ENCODE data around the gene L1CAM. TPM values are rescaled to one million over a fixed set of nuclear protein-coding genes. Genes with fewer than 3 reads are reported as not detected.
A peak's percentile ranks its signal among the peaks of the same experiment; 100 is the strongest.

Gene L1CAM
- total and polyA plus RNA-seq, 4 experiments from 2014 or later = 0.26 to 1.8 (median 0.80) TPM

GRCh38 chrX:153861151-153861550 lies 24.8 kb downstream of the L1CAM start:
- no peak overlapping the region for H3K4me3 ChIP-seq (ENCODE audit: low read length in 2 of 2)
- Mint-ChIP-seq H3K9me3 (no peaks in the 10 kb centered on the region), H3K4me3 (no peak overlapping the region), H3K27me3 (no peaks in the 10 kb centered on the region), H3K4me1 (peaks cover 0 to 20% (median 5%) of the 10 kb centered on the region in 4 donors), H3K27ac (no peak overlapping the region), H3K36me3 (no peaks in the 10 kb centered on the region)
- H3K27ac ChIP-seq (ENCODE audit: low read depth, low read length) = no peak overlapping the region
- H3K4me1 ChIP-seq (ENCODE audit: insufficient read depth, low read length) = no peaks in the 10 kb centered on the region
- H3K36me3 ChIP-seq (ENCODE audit: insufficient read depth, low read length) = no peaks in the 10 kb centered on the region
- no peaks in the 10 kb centered on the region for H3K9me3 ChIP-seq (ENCODE audit: control insufficient read depth in 1 of 2, low read length in 2 of 2)
- POLR2A ChIA-PET (ENCODE audit: partially characterized antibody) = no interaction called here
- intact Hi-C loops (cut with micrococcal nuclease) = no loop called here
- DNase-seq = no peak
- CTCF ChIA-PET (ENCODE audit: partially characterized antibody) = no interaction called here
- no peaks in the 10 kb centered on the region for H3K27me3 ChIP-seq (ENCODE audit: insufficient read depth, low read length)

GRCh38 chrX:153857348-153857903 lies 28.5 kb downstream of the L1CAM start:
- Histone ChIP-seq H3K36me3 (ENCODE audit: insufficient read depth, low read length) (no peaks in the 10 kb centered on the region), H3K4me1 (ENCODE audit: insufficient read depth, low read length) (no peaks in the 10 kb centered on the region), H3K27ac (ENCODE audit: low read depth, low read length) (no peak overlapping the region), H3K27me3 (ENCODE audit: insufficient read depth, low read length) (no peaks in the 10 kb centered on the region), H3K9me3 (ENCODE audit: control insufficient read depth in 1 of 2, low read length in 2 of 2) (no peaks in the 10 kb centered on the region), H3K4me3 (ENCODE audit: low read length in 2 of 2) (no peak overlapping the region)
- Mint-ChIP-seq H3K36me3 (no peaks in the 10 kb centered on the region), H3K9me3 (no peaks in the 10 kb centered on the region), H3K27me3 (peaks cover 0 to 2% of the 10 kb centered on the region in 2 donors), H3K4me3 (peak overlapping the region in 1 of 8 donors; percentile 79), H3K27ac (peak overlapping the region in 1 of 7 donors; percentile 68), H3K4me1 (peaks cover 0 to 21% (median 5%) of the 10 kb centered on the region in 4 donors)
- POLR2A ChIA-PET (ENCODE audit: partially characterized antibody) = no interaction called here
- CTCF ChIA-PET (ENCODE audit: partially characterized antibody) = interaction anchor here (1.0 kb wide), 1 partner anchor 65 kb away, joined by 3 read pairs; no protein-coding TSS in a partner anchor
- intact Hi-C loops (cut with micrococcal nuclease) = no loop called here
- DNase-seq = no peak

GRCh38 chrX:153854702-153855101 lies 31.3 kb downstream of the L1CAM start:
- ChIA-PET POLR2A (ENCODE audit: partially characterized antibody) (no interaction called here), CTCF (ENCODE audit: partially characterized antibody) (no interaction called here)
- no peaks in the 10 kb centered on the region for H3K27me3 ChIP-seq (ENCODE audit: insufficient read depth, low read length)
- Mint-ChIP-seq H3K4me1 (peaks cover 0 to 25% (median 6%) of the 10 kb centered on the region in 4 donors), H3K4me3 (no peak overlapping the region), H3K27me3 (peaks cover 0 to 4% of the 10 kb centered on the region in 2 donors), H3K27ac (no peak overlapping the region), H3K9me3 (no peaks in the 10 kb centered on the region), H3K36me3 (no peaks in the 10 kb centered on the region)
- no peaks in the 10 kb centered on the region for H3K9me3 ChIP-seq (ENCODE audit: control insufficient read depth in 1 of 2, low read length in 2 of 2)
- H3K4me3 ChIP-seq (ENCODE audit: low read length in 2 of 2) = no peak overlapping the region
- DNase-seq = no peak
- H3K27ac ChIP-seq (ENCODE audit: low read depth, low read length) = no peak overlapping the region
- no peaks in the 10 kb centered on the region for H3K4me1 ChIP-seq (ENCODE audit: insufficient read depth, low read length)
- H3K36me3 ChIP-seq (ENCODE audit: insufficient read depth, low read length) = no peaks in the 10 kb centered on the region
- intact Hi-C loops (cut with micrococcal nuclease) = no loop called here

- no peaks in the 10 kb centered on the region for H3K4me1 ChIP-seq (ENCODE audit: insufficient read depth, low read length)
- Mint-ChIP-seq H3K27ac (no peak overlapping the region), H3K36me3 (no peaks in the 10 kb centered on the region), H3K9me3 (no peaks in the 10 kb centered on the region), H3K4me3 (no peak overlapping the region), H3K4me1 (peaks cover 0 to 25% (median 6%) of the 10 kb centered on the region in 4 donors), H3K27me3 (peaks cover 0 to 4% of the 10 kb centered on the region in 2 donors)
- no peak overlapping the region for H3K27ac ChIP-seq (ENCODE audit: low read depth, low read length)
- no peak overlapping the region for H3K4me3 ChIP-seq (ENCODE audit: low read length in 2 of 2)
- DNase-seq = no peak
- ChIA-PET CTCF (ENCODE audit: partially characterized antibody) (no interaction called here), POLR2A (ENCODE audit: partially characterized antibody) (no interaction called here)
- intact Hi-C loops (cut with micrococcal nuclease) = no loop called here
- H3K9me3 ChIP-seq (ENCODE audit: control insufficient read depth in 1 of 2, low read length in 2 of 2) = no peaks in the 10 kb centered on the region
- H3K36me3 ChIP-seq (ENCODE audit: insufficient read depth, low read length) = no peaks in the 10 kb centered on the region
- no peaks in the 10 kb centered on the region for H3K27me3 ChIP-seq (ENCODE audit: insufficient read depth, low read length)
Observed at GRCh38 chrX:153853902-153854267, 32.1 kb downstream of the L1CAM start.

- Mint-ChIP-seq H3K4me1 (peaks cover 0 to 25% (median 5%) of the 10 kb centered on the region in 4 donors), H3K36me3 (no peaks in the 10 kb centered on the region), H3K9me3 (no peaks in the 10 kb centered on the region), H3K27me3 (peaks cover 0 to 4% of the 10 kb centered on the region in 2 donors), H3K27ac (no peak overlapping the region), H3K4me3 (no peak overlapping the region)
- no peak overlapping the region for H3K4me3 ChIP-seq (ENCODE audit: low read length in 2 of 2)
- ChIA-PET CTCF (ENCODE audit: partially characterized antibody) (no interaction called here), POLR2A (ENCODE audit: partially characterized antibody) (no interaction called here)
- intact Hi-C loops (cut with micrococcal nuclease) = no loop called here
- DNase-seq = no peak
- H3K4me1 ChIP-seq (ENCODE audit: insufficient read depth, low read length) = no peaks in the 10 kb centered on the region
- no peaks in the 10 kb centered on the region for H3K9me3 ChIP-seq (ENCODE audit: control insufficient read depth in 1 of 2, low read length in 2 of 2)
- H3K27me3 ChIP-seq (ENCODE audit: insufficient read depth, low read length) = no peaks in the 10 kb centered on the region
- no peak overlapping the region for H3K27ac ChIP-seq (ENCODE audit: low read depth, low read length)
- no peaks in the 10 kb centered on the region for H3K36me3 ChIP-seq (ENCODE audit: insufficient read depth, low read length)
Observed at GRCh38 chrX:153853180-153853901, 32.6 kb downstream of the L1CAM start.

- CTCF ChIA-PET (ENCODE audit: partially characterized antibody) = no interaction called here
Observed at GRCh38 chrX:153851981-153852380, 34.0 kb downstream of the L1CAM start.

GRCh38 chrX:153848325-153848724 lies 37.6 kb downstream of the L1CAM start:
- Histone ChIP-seq H3K9me3 (ENCODE audit: control insufficient read depth in 1 of 2, low read length in 2 of 2) (no peaks in the 10 kb centered on the region), H3K36me3 (ENCODE audit: insufficient read depth, low read length) (no peaks in the 10 kb centered on the region), H3K27me3 (ENCODE audit: insufficient read depth, low read length) (no peaks in the 10 kb centered on the region), H3K4me1 (ENCODE audit: insufficient read depth, low read length) (no peaks in the 10 kb centered on the region), H3K4me3 (ENCODE audit: low read length in 2 of 2) (no peak overlapping the region), H3K27ac (ENCODE audit: low read depth, low read length) (no peak overlapping the region)
- H3K36me3 Mint-ChIP-seq = no peaks in the 10 kb centered on the region
- intact Hi-C loops (cut with micrococcal nuclease) = no loop called here
- no peaks in the 10 kb centered on the region for H3K9me3 Mint-ChIP-seq
- DNase-seq = no peak
- ChIA-PET POLR2A (ENCODE audit: partially characterized antibody) (no interaction called here), CTCF (ENCODE audit: partially characterized antibody) (no interaction called here)
- no peak overlapping the region for H3K4me3 Mint-ChIP-seq
- H3K27ac Mint-ChIP-seq = no peak overlapping the region
- H3K27me3 Mint-ChIP-seq = peaks cover 0 to 5% of the 10 kb centered on the region in 2 donors
- H3K4me1 Mint-ChIP-seq = peaks cover 0 to 3% (median under 1%) of the 10 kb centered on the region in 4 donors

More at GRCh38 chrX:153851981-153852380, 34.0 kb downstream of the L1CAM start:
- H3K9me3 ChIP-seq (ENCODE audit: control insufficient read depth in 1 of 2, low read length in 2 of 2) = no peaks in the 10 kb centered on the region
- no peaks in the 10 kb centered on the region for H3K27me3 ChIP-seq (ENCODE audit: insufficient read depth, low read length)
- POLR2A ChIA-PET (ENCODE audit: partially characterized antibody) = no interaction called here
- Mint-ChIP-seq H3K4me1 (peaks cover 0 to 13% (median under 1%) of the 10 kb centered on the region in 4 donors), H3K27ac (no peak overlapping the region), H3K36me3 (no peaks in the 10 kb centered on the region), H3K27me3 (peaks cover 0 to 4% of the 10 kb centered on the region in 2 donors), H3K4me3 (no peak overlapping the region), H3K9me3 (no peaks in the 10 kb centered on the region)
- H3K4me1 ChIP-seq (ENCODE audit: insufficient read depth, low read length) = no peaks in the 10 kb centered on the region
- intact Hi-C loops (cut with micrococcal nuclease) = no loop called here
- H3K27ac ChIP-seq (ENCODE audit: low read depth, low read length) = no peak overlapping the region
- H3K4me3 ChIP-seq (ENCODE audit: low read length in 2 of 2) = no peak overlapping the region
- H3K36me3 ChIP-seq (ENCODE audit: insufficient read depth, low read length) = no peaks in the 10 kb centered on the region
- DNase-seq = no peak

All from CD4-positive, alpha-beta memory T cell (primary cell).